Osteoblast (primary cell): ENCODE data around the gene GCSAM. TPM values are rescaled to one million over a fixed set of nuclear protein-coding genes. Genes with fewer than 3 reads are reported as not detected.
A peak's percentile ranks its signal among the peaks of the same experiment; 100 is the strongest.

Experiments
- DNase-seq: peaks from one replicate; pipeline ENCODE4 v3.0.0; 2011; ENCODE audit warnings: low spot score, mixed read lengths; ENCODE audit not compliant: insufficient read length; ENCODE audit errors: missing footprints
- H2AFZ ChIP-seq: 2 replicates; pipeline ENCODE4 v1.6.0; 2011; ENCODE audit warnings: mild to moderate bottlenecking, low read length
- H3K27ac ChIP-seq: 2 replicates; pipeline ENCODE4 v1.5.1; 2011; ENCODE audit warnings: mild to moderate bottlenecking, low read depth, low read length, moderate library complexity
- H3K27me3 ChIP-seq: 2 replicates; pipeline ENCODE4 v1.6.0; 2012; ENCODE audit warnings: mild to moderate bottlenecking, control low read depth, inconsistent platforms, low read length, moderate library complexity; ENCODE audit not compliant: insufficient read depth
- H3K36me3 ChIP-seq: 2 replicates; pipeline ENCODE4 v1.5.1; 2011; ENCODE audit warnings: mild to moderate bottlenecking, low read length, control low read depth, moderate library complexity; ENCODE audit not compliant: insufficient read depth
- H3K4me1 ChIP-seq: 2 replicates; pipeline ENCODE4 v1.5.1; 2011; ENCODE audit warnings: mild to moderate bottlenecking, low read length, control low read depth, moderate library complexity; ENCODE audit not compliant: insufficient read depth
- H3K4me2 ChIP-seq: 2 replicates; pipeline ENCODE4 v1.6.0; 2011; ENCODE audit warnings: mild to moderate bottlenecking, low read length; ENCODE audit not compliant: insufficient read depth
- H3K4me3 ChIP-seq: fragments of 200-600 bp; sonication (generic); 3 replicates; pipeline ENCODE4 v1.5.1; 2012; ENCODE audit warnings: mild to moderate bottlenecking, low read length, inconsistent platforms; ENCODE audit not compliant: insufficient read depth
- H3K79me2 ChIP-seq: 2 replicates; pipeline ENCODE4 v1.6.0; 2012; ENCODE audit warnings: mild to moderate bottlenecking, low read length, control low read depth, inconsistent platforms; ENCODE audit not compliant: insufficient read depth
- H3K9me3 ChIP-seq: 2 replicates; pipeline ENCODE4 v1.5.1; 2011; ENCODE audit warnings: low read depth, low read length, control low read depth
- H4K20me1 ChIP-seq: 2 replicates; pipeline ENCODE4 v1.6.0; 2012; ENCODE audit warnings: mild to moderate bottlenecking, low read length, control low read depth; ENCODE audit not compliant: insufficient read depth
- CTCF ChIP-seq: IDR thresholded peaks from 2 replicates; pipeline ENCODE4 v1.5.1; 2011; ENCODE audit warnings: mild to moderate bottlenecking, low read depth, low read length, moderate library complexity; ENCODE audit errors: extremely low read depth
- total RNA-seq: library from RNA; depleted of rRNA; stranded (reverse); fragments of >200 nt; gene quantifications from 2 replicates; pipeline ENCODE4 v1.2.3, GENCODE V29; 2012

GCSAM gene
- total RNA-seq, 1 donor = 0.36 TPM

GRCh38 chr3:112086076-112086854 lies 46.8 kb downstream of the GCSAM start, which contains the start of gene C3orf52:
Gene C3orf52 (plus strand): TSS chr3:112086389. CDS start chr3:112086408, 19 bp downstream.
- H3K36me3 ChIP-seq = no peaks in the 10 kb centered on the region
- H3K79me2 ChIP-seq = peaks cover 26% of the 10 kb centered on the region
- TF ChIP-seq CTCF = no peak
- H3K4me3 ChIP-seq = peak within 1 kb of the TSS; percentile 76
- H2AFZ ChIP-seq = peak within 1 kb of the TSS; percentile 91
- H3K27ac ChIP-seq = peak within 1 kb of the TSS; percentile 58
- H3K4me1 ChIP-seq = peaks cover 20% of the 10 kb centered on the region
- peaks cover 8% of the 10 kb centered on the region for H3K27me3 ChIP-seq
- H3K9me3 ChIP-seq = no peaks in the 10 kb centered on the region
- H3K4me2 ChIP-seq = peak within 1 kb of the TSS; percentile 87
- no peaks in the 10 kb centered on the region for H4K20me1 ChIP-seq
- peak; percentile 96 for DNase-seq

- H3K36me3 ChIP-seq = no peaks in the 10 kb centered on the region
- peaks cover 20% of the 10 kb centered on the region for H3K4me1 ChIP-seq
- peak overlapping the region; percentile 76 for H3K4me3 ChIP-seq
- no peaks in the 10 kb centered on the region for H4K20me1 ChIP-seq
- H3K79me2 ChIP-seq = peaks cover 21% of the 10 kb centered on the region
- no peaks in the 10 kb centered on the region for H3K9me3 ChIP-seq
- peak; percentile 78 for DNase-seq
- H3K4me2 ChIP-seq = peak overlapping the region; percentile 87
- TF ChIP-seq CTCF = no peak
- H3K27ac ChIP-seq = no peak overlapping the region
- peak overlapping the region; percentile 91 for H2AFZ ChIP-seq
- peaks cover 8% of the 10 kb centered on the region for H3K27me3 ChIP-seq
Measured at GRCh38 chr3:112085735-112086075, 47.3 kb downstream of the GCSAM start.

- Histone ChIP-seq H3K4me3 (no peak overlapping the region), H3K79me2 (peaks cover 16% of the 10 kb centered on the region), H3K27me3 (peaks cover 9% of the 10 kb centered on the region), H3K27ac (no peak overlapping the region), H3K4me1 (peaks cover 20% of the 10 kb centered on the region), H3K36me3 (no peaks in the 10 kb centered on the region), H4K20me1 (no peaks in the 10 kb centered on the region), H2AFZ (no peak overlapping the region), H3K4me2 (no peak overlapping the region), H3K9me3 (no peaks in the 10 kb centered on the region)
- TF ChIP-seq CTCF = no peak
- DNase-seq = no peak
Measured at GRCh38 chr3:112084980-112085705, 47.9 kb downstream of the GCSAM start.

- Histone ChIP-seq H4K20me1 (no peaks in the 10 kb centered on the region), H3K4me3 (no peak overlapping the region), H3K4me2 (no peak overlapping the region), H3K27me3 (peaks cover 15% of the 10 kb centered on the region), H3K36me3 (no peaks in the 10 kb centered on the region), H3K4me1 (peaks cover 20% of the 10 kb centered on the region), H3K79me2 (peaks cover 5% of the 10 kb centered on the region), H3K27ac (no peak overlapping the region), H3K9me3 (no peaks in the 10 kb centered on the region), H2AFZ (no peak overlapping the region)
- no peak for DNase-seq
- TF ChIP-seq CTCF = no peak
Measured at GRCh38 chr3:112083239-112083638, 49.8 kb downstream of the GCSAM start.
